Mucosa of descending colon (tissue), 3 donors: ENCODE data around the gene LETM1. TPM values are rescaled to one million over a fixed set of nuclear protein-coding genes. Genes with fewer than 3 reads are reported as not detected.
"Not testable (repeated sequence)": the region's sequence is repeated elsewhere in the genome, so short reads cannot be mapped to it uniquely, and the experiment has no call there.

ENCODE experiments used
- ATAC-seq: fragments of 200-7000 bp; cut with Tn5 transposase; one replicate; pipeline ENCODE4 v1.9.1; 2020; ENCODE audit warnings: mild to moderate bottlenecking, moderate library complexity
- DNase-seq, 3 donors: peaks; one replicate each; pipeline ENCODE4 v3.0.0-alpha.2; 2020
- H3K36me3 ChIP-seq: fragments of 200-600 bp; one replicate; pipeline ENCODE4 v1.8.0; 2021; ENCODE audit warnings: low read depth, mild to moderate bottlenecking
- H3K4me1 ChIP-seq: fragments of 200-600 bp; one replicate; pipeline ENCODE4 v1.8.0; 2021; ENCODE audit warnings: low read depth, mild to moderate bottlenecking
- H3K4me3 ChIP-seq: fragments of 200-600 bp; one replicate; pipeline ENCODE4 v1.8.0; 2021; ENCODE audit warnings: mild to moderate bottlenecking
- H3K9me3 ChIP-seq: fragments of 200-600 bp; one replicate; pipeline ENCODE4 v1.8.0; 2021; ENCODE audit warnings: mild to moderate bottlenecking
- intact Hi-C, 2 donors: fragments of 100-400 bp; cut with DNase I in 1 of 2; cut with micrococcal nuclease in 1 of 2; formaldehyde crosslinking; loops; one replicate each; pipeline versions ENCODE4 v1.11.0 to v1.11.1; 2022; cut with DNase I, micrococcal nuclease
- total RNA-seq, 3 donors: library from RNA; stranded (reverse); fragmentation: NEBNext Ultra II Directional in 2 of 3; extraction: Animal tissue kit (Norgen Biotek cat#: 25700) in 2 of 3; gene quantifications; one replicate each; pipeline versions ENCODE4 v1.2.1 to v1.2.4, GENCODE V29; 2021 to 2023
- TF ChIP-seq, protein P1 (sequence below): fragments of 200-600 bp; IDR thresholded peaks from one replicate; pipeline ENCODE4 v1.8.0; 2022; ENCODE audit warnings: antibody characterized with exemption, mild to moderate bottlenecking
- donor health status: DM: no; HTN: no; CAD: no; lungs with moderate emphysema.
- donor health status: DM: no; HTN: no; CAD: no.
- donor health status: DM: no; HTN: yes; CAD: no.

LETM1 gene
- total RNA-seq, 3 donors from 2014 or later, result 85.5 to 160 (median 133) TPM

- Histone ChIP-seq H3K4me1 (peaks cover 35% of the 10 kb centered on the region), H3K36me3 (no peaks in the 10 kb centered on the region), H3K4me3 (no peak overlapping the region), H3K9me3 (no peaks in the 10 kb centered on the region)
- intact Hi-C loops, result no loop called here
- TF ChIP-seq, protein P1, sequence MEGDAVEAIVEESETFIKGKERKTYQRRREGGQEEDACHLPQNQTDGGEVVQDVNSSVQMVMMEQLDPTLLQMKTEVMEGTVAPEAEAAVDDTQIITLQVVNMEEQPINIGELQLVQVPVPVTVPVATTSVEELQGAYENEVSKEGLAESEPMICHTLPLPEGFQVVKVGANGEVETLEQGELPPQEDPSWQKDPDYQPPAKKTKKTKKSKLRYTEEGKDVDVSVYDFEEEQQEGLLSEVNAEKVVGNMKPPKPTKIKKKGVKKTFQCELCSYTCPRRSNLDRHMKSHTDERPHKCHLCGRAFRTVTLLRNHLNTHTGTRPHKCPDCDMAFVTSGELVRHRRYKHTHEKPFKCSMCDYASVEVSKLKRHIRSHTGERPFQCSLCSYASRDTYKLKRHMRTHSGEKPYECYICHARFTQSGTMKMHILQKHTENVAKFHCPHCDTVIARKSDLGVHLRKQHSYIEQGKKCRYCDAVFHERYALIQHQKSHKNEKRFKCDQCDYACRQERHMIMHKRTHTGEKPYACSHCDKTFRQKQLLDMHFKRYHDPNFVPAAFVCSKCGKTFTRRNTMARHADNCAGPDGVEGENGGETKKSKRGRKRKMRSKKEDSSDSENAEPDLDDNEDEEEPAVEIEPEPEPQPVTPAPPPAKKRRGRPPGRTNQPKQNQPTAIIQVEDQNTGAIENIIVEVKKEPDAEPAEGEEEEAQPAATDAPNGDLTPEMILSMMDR, result no peak
- DNase-seq (no peak), ATAC-seq (no peak)
Measured at GRCh38 chr4:1851160-1851559, 4.8 kb downstream of the LETM1 start.

DNA sequence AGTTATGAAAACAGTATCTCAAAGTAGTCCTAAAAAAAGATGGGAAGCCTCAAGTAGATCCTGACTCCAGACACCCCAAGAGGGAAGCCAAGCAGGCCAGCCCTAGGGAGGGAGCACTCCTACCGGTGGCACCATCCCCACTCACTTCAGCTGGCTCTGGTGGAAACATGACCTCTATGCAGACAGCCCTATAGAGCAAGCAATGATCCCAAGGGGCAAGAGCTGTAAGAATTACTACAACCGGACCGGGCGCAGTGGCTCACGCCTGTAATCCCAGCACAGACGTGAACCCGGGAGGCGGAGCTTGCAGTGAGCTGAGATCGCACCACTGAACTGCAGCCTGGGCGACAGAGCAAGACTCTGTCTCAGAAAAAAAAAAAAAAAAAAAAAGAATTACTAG lies 5.7 kb downstream of the LETM1 start:
- peaks cover 35% of the 10 kb centered on the region for H3K4me1 ChIP-seq
- no peak for ATAC-seq

GRCh38 chr4:1846580-1846979 lies 9.4 kb downstream of the LETM1 start:
- Histone ChIP-seq H3K9me3 (no peaks in the 10 kb centered on the region), H3K4me1 (peaks cover 6% of the 10 kb centered on the region), H3K36me3 (no peaks in the 10 kb centered on the region), H3K4me3 (no peak overlapping the region)
- ATAC-seq (no peak), DNase-seq (no peak)
- intact Hi-C loops, result no loop called here
- TF ChIP-seq, protein P1, result no peak

More for the DNA sequence above, 5.7 kb downstream of the LETM1 start:
- intact Hi-C loops, result no loop called here
- no peaks in the 10 kb centered on the region for H3K36me3 ChIP-seq
- DNase-seq, result no peak
- H3K4me3 ChIP-seq, result no peak overlapping the region
- no peaks in the 10 kb centered on the region for H3K9me3 ChIP-seq
- TF ChIP-seq, protein P1, result no peak

DNA sequence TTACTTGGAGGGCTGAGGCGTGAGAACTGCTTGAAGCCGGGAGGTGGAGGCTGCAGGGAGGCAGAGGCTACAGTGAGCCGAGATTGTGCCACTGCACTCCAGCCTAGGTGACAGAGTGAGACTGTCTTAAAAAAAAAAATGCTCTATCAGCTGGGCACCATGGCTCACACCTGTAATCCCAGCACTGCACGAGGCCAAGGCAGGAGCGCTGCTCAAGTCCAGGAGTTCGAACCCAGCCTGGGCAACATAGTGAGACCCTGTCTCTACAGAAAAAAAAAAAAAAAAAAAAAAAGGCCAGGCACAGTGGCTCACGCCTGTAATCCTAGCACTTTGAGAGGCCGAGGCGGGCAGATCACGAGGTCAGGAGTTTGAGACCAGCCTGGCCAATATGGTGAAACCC lies 11.3 kb downstream of the LETM1 start:
- H3K9me3 ChIP-seq, DNase-seq, H3K4me3 ChIP-seq, H3K4me1 ChIP-seq, intact Hi-C loops, ATAC-seq, H3K36me3 ChIP-seq: not testable (repeated sequence)

- no peaks in the 10 kb centered on the region for H3K9me3 ChIP-seq
- H3K36me3 ChIP-seq, result no peaks in the 10 kb centered on the region
- intact Hi-C loops, result no loop called here
- ATAC-seq, result no peak
- no peak overlapping the region for H3K4me3 ChIP-seq
- DNase-seq, result no peak
- TF ChIP-seq, protein P1, result no peak
- H3K4me1 ChIP-seq, result peaks cover 9% of the 10 kb centered on the region
Measured at GRCh38 chr4:1843852-1844251, 12.1 kb downstream of the LETM1 start.

- TF ChIP-seq, protein P1, result no peak
- DNase-seq, result no peak
- H3K4me3 ChIP-seq, result no peak overlapping the region
- no peak for ATAC-seq
- intact Hi-C loops, result no loop called here
- H3K4me1 ChIP-seq, result peaks cover 9% of the 10 kb centered on the region
- no peaks in the 10 kb centered on the region for H3K9me3 ChIP-seq
- H3K36me3 ChIP-seq, result no peaks in the 10 kb centered on the region
Measured at GRCh38 chr4:1842993-1843448, 12.9 kb downstream of the LETM1 start.
